Gastroesophageal sphincter (tissue), 4 donors: ENCODE results near the gene NCK2. TPM values are rescaled to one million over a fixed set of nuclear protein-coding genes. Genes with fewer than 3 reads are reported as not detected.

Experiments used
- ATAC-seq: fragments of 150-250 bp; one replicate; pipeline ENCODE4 v1.9.1; 2016; ENCODE audit warnings: mild to moderate bottlenecking, moderate library complexity
- H3K27ac ChIP-seq, 4 donors: fragments of 200-600 bp; sonication (generic) in 3 of 4; 1 replicate in 3 of 4; 2 replicates in 1 of 4; pipeline ENCODE4 v1.5.1; 2016 to 2019
- H3K27me3 ChIP-seq: fragments of 200-600 bp; sonication (generic); one replicate; pipeline ENCODE4 v1.5.1; 2019
- H3K36me3 ChIP-seq, 2 donors: fragments of 200-600 bp; sonication (generic); one replicate each; pipeline ENCODE4 v1.5.1; 2019; ENCODE audit warnings: control low read depth in 1 of 2
- H3K4me1 ChIP-seq, 3 donors: fragments of 200-600 bp; sonication (generic); 1 replicate in 2 of 3; 2 replicates in 1 of 3; pipeline ENCODE4 v1.5.1; 2016 to 2019; ENCODE audit warnings: control low read depth in 2 of 3
- H3K4me3 ChIP-seq, 2 donors: fragments of 200-600 bp; sonication (generic); one replicate each; pipeline ENCODE4 v1.5.1; 2019; ENCODE audit warnings: mild to moderate bottlenecking in 1 of 2, moderate library complexity in 1 of 2
- H3K9me3 ChIP-seq, 3 donors: fragments of 200-600 bp; sonication (generic); one replicate each; pipeline ENCODE4 v1.5.1; 2017 to 2019; ENCODE audit warnings: control low read depth in 2 of 3
- CTCF ChIP-seq, 4 experiments: fragments of 200-600 bp in 2 of 4; fragments of 450-650 bp in 2 of 4; sonication (generic) in 1 of 4; IDR thresholded peaks; one replicate each; pipeline ENCODE4 v1.5.1; 2017 to 2019; ENCODE audit warnings: antibody characterized with exemption in 4 of 4, mild to moderate bottlenecking in 2 of 4, moderate library complexity in 2 of 4
- EP300 ChIP-seq: sonication (generic); formaldehyde crosslinking; IDR thresholded peaks from one replicate; pipeline ENCODE4 v1.6.1; 2017; ENCODE audit warnings: antibody characterized with exemption, mild to moderate bottlenecking
- POLR2A ChIP-seq, 2 donors: fragments of 450-650 bp; IDR thresholded peaks; one replicate each; pipeline ENCODE4 v1.6.1; 2017; ENCODE audit warnings: antibody characterized with exemption in 2 of 2, mild to moderate bottlenecking in 2 of 2, moderate library complexity in 1 of 2
- POLR2AphosphoS5 ChIP-seq: sonication (generic); formaldehyde crosslinking; IDR thresholded peaks from one replicate; pipeline ENCODE4 v1.6.1; 2017; ENCODE audit warnings: antibody characterized with exemption
- WGBS, 2 donors: methylation state at CpG; one replicate each; pipeline ENCODE4 v1.1.5; 2018; ENCODE audit warnings: low coverage in 1 of 2; 5-methylcytosine and 5-hydroxymethylcytosine counted together
- total RNA-seq, 4 donors: library from RNA; depleted of rRNA; stranded (reverse); fragments of >200 nt; gene quantifications; one replicate each; pipeline ENCODE4 v1.1.0, GENCODE V29; 2016

The NCK2 gene
- total RNA-seq, 4 donors from 2014 or later, result 63.0 to 131 (median 89.5) TPM

DNA sequence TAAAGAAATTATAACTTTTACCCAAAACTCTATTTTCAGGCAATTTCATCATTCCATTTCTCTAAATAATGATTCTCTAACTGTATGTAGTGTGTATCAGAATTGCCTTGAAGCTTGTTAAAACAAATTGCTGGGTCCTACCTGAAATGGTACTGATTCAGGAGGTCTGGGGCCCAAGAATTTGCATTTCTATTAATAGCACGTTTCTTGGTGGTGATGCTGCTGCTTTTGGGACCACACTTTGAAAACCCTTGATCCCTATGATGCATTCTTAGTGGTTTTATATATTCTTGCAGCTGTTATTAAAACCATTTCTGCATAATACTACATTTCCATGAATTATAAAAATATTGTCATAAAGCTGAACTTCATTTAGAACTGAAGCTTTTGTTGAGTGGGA is 140.7 kb downstream of the NCK2 start:
- 0 to 36% methylated on average over 1 of the region's 1 CpG for WGBS, 2 donors
- H3K4me1 ChIP-seq, result peaks cover 6 to 46% (median 11%) of the 10 kb centered on the region in 3 donors
- H3K4me3 ChIP-seq, result no peak overlapping the region
- TF ChIP-seq POLR2A (IDR thresholded peaks at IDR 0.05) (no peak), POLR2AphosphoS5 (no peak), CTCF (IDR thresholded peaks at IDR 0.05) (no peak), EP300 (no peak)
- no peak for ATAC-seq
- peaks cover 0 to 6% (median 0%) of the 10 kb centered on the region in 3 donors for H3K9me3 ChIP-seq
- peaks cover 0 to 20% of the 10 kb centered on the region in 2 donors for H3K36me3 ChIP-seq
- H3K27me3 ChIP-seq, result no peaks in the 10 kb centered on the region
- peak overlapping the region in 1 of 4 donors; percentile 16 for H3K27ac ChIP-seq

DNA sequence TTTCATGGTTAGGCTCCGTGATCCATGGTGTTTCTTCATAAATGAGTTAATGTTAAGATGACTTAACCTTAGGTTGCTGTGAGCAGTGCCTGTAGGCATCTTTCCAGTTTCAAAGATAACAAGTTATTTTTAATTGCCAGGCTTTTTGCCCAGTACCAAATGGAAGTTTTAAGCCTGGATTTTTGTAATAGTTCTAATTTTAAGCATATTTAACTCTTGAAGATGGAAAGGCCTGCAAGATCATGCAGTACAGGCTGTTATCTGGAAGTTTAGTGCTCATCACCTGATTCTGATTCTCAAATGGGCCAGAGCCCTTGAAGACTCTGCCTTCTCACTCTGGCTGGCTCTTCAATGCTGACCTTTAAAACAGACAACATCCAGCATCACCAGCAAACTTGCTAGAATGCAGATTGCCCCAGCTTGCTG is 141.3 kb downstream of the NCK2 start:
- no peak for TF ChIP-seq CTCF (IDR thresholded peaks at IDR 0.05)
- TF ChIP-seq POLR2AphosphoS5, result peak; percentile 36
- no peak for TF ChIP-seq EP300
- WGBS, 2 donors, result 0% methylated on average over 1 of the region's 1 CpG; no CpG with 5 or more reads in 1 of the 2 donors
- H3K36me3 ChIP-seq, result peaks cover 0 to 19% of the 10 kb centered on the region in 2 donors
- no peaks in the 10 kb centered on the region for H3K27me3 ChIP-seq
- H3K4me1 ChIP-seq, result peaks cover 6 to 52% (median 11%) of the 10 kb centered on the region in 3 donors
- ATAC-seq, result no peak
- H3K27ac ChIP-seq, result peak overlapping the region in 3 of 4 donors; percentile 0 to 25 (median 16)
- no peak overlapping the region for H3K4me3 ChIP-seq
- peaks cover 0 to 6% (median 0%) of the 10 kb centered on the region in 3 donors for H3K9me3 ChIP-seq

GRCh38 chr2:105886687-105887086 is 142.0 kb downstream of the NCK2 start:
- Histone ChIP-seq H3K9me3 (peaks cover 0 to 6% (median 0%) of the 10 kb centered on the region in 3 donors), H3K36me3 (peaks cover 0 to 13% of the 10 kb centered on the region in 2 donors), H3K27ac (peak overlapping the region in 2 of 4 donors; percentile 0 to 16), H3K4me3 (no peak overlapping the region), H3K4me1 (peaks cover 6 to 53% (median 11%) of the 10 kb centered on the region in 3 donors), H3K27me3 (no peaks in the 10 kb centered on the region)
- no peak for ATAC-seq
- 52 to 79% methylated on average over 2 of the region's 2 CpGs for WGBS, 2 donors
- TF ChIP-seq POLR2A (IDR thresholded peaks at IDR 0.05), result no peak

DNA sequence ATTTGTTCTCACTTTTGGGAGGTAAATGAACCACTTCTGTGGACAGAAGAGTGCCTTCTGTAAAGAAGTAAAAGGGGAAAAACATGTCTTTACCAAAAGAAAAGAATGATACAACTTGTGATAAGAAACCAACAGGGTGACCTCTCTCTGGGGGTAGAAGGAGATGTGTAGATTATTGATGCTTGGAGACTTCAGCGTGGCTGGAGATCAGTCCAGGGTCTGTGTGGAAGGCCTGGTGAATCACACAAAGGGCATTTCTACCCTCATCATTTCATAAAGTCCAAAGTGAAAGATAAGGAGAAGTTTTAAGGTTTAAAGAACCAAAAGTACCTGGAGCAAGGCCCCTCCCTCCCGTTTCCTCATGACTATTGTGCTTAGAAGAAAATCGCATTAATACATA is 142.5 kb downstream of the NCK2 start:
- WGBS, 2 donors, result 67 to 81% methylated on average over 1 to 3 of the region's 3 CpGs

GRCh38 chr2:105888625-105889024 is 143.9 kb downstream of the NCK2 start:
- peaks cover 0 to 10% of the 10 kb centered on the region in 2 donors for H3K36me3 ChIP-seq
- no peaks in the 10 kb centered on the region for H3K27me3 ChIP-seq
- H3K27ac ChIP-seq, result no peak overlapping the region
- peaks cover 0 to 6% (median 0%) of the 10 kb centered on the region in 3 donors for H3K9me3 ChIP-seq
- ATAC-seq, result no peak
- TF ChIP-seq EP300, result no peak
- no peak for TF ChIP-seq CTCF (IDR thresholded peaks at IDR 0.05)
- TF ChIP-seq POLR2A (IDR thresholded peaks at IDR 0.05), result no peak
- TF ChIP-seq POLR2AphosphoS5, result no peak
- no peak overlapping the region for H3K4me3 ChIP-seq
- WGBS, 2 donors, result 80 to 100% methylated on average over 1 to 2 of the region's 2 CpGs
- peaks cover 6 to 57% (median 11%) of the 10 kb centered on the region in 3 donors for H3K4me1 ChIP-seq

More for the DNA sequence above, 142.5 kb downstream of the NCK2 start:
- Histone ChIP-seq H3K4me3 (no peak overlapping the region), H3K4me1 (peaks cover 6 to 59% (median 11%) of the 10 kb centered on the region in 3 donors), H3K36me3 (peaks cover 0 to 7% of the 10 kb centered on the region in 2 donors), H3K27ac (peak overlapping the region in 1 of 4 donors; percentile 16), H3K27me3 (no peaks in the 10 kb centered on the region), H3K9me3 (peaks cover 0 to 6% (median 0%) of the 10 kb centered on the region in 3 donors)
- TF ChIP-seq EP300, result no peak
- no peak for TF ChIP-seq CTCF (IDR thresholded peaks at IDR 0.05)
- TF ChIP-seq POLR2AphosphoS5, result no peak
- TF ChIP-seq POLR2A (IDR thresholded peaks at IDR 0.05), result no peak
- ATAC-seq, result no peak
